CD4-positive, alpha-beta T cell treated with Interleukin-6 at 100 ng/mL for 8 hours (primary cell): ENCODE measurements around the gene BRD4.
A peak's percentile ranks its signal among the peaks of the same experiment; 100 is the strongest.

ENCODE experiments used
- DNase-seq: peaks from one replicate; pipeline ENCODE4 v3.0.0-alpha.2; 2020; ENCODE audit warnings: mixed read lengths, low spot score

Gene BRD4

GRCh38 chr19:15265214-15265849 lies 67.0 kb downstream of the BRD4 start:
- no peak for DNase-seq

- no peak for DNase-seq
These were observed 67.5 kb downstream of the BRD4 start for GRCh38 chr19:15264933-15265206.

GRCh38 chr19:15264061-15264932 lies 68.0 kb downstream of the BRD4 start:
- DNase-seq = peak; percentile 54

DNA sequence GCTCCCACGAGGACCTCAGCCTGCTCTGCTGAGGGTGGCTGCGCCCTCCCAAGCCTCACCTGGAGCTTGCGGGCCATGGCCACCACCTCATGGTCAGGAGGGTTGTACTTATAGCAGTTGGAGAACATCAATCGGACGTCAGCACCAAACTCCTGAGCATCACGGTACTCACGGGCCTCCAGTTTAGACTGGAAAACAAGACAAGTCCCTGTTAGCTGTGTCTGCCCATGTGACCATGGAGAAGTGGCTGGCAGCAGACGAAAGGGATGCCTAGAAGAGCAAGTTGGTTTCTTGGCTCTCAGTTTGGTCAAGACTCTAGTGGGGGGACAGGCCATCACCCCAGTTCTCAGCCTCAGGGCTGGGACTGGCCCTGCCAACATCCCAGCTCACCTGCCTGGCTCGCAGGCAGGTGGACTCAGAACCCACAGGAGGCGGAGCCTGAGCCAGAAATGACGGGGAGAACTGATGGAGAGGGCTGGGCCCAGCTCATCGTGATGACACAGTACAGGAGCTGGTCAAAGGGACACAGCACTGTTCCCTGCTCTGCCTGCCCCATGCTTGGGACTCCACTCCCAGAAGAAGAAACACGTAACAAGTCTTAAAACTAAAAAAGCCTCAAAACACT lies 68.9 kb downstream of the BRD4 start:
- DNase-seq = no peak

GRCh38 chr19:15262011-15262410 lies 70.3 kb downstream of the BRD4 start:
- no peak for DNase-seq

DNA sequence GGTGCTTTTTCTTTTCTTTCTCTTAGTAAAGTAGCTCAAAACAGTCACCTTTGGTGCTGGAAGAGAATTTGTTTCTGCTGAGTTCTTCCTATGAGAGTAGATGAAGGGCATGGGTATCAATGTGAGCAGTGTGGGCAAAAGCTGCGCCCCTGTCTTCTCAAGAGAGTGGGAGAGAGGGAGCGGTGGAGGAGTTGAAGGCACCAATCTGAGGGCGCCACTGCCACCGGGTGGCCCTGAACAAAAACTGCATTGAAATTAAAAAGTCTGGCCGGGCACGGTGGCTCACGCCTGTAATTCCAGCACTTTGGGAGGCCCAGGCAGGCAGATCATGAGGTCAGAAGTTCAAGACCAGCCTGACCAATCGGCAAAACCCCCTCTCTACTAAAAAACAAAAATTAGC lies 71.4 kb downstream of the BRD4 start:
- DNase-seq = no peak

DNA sequence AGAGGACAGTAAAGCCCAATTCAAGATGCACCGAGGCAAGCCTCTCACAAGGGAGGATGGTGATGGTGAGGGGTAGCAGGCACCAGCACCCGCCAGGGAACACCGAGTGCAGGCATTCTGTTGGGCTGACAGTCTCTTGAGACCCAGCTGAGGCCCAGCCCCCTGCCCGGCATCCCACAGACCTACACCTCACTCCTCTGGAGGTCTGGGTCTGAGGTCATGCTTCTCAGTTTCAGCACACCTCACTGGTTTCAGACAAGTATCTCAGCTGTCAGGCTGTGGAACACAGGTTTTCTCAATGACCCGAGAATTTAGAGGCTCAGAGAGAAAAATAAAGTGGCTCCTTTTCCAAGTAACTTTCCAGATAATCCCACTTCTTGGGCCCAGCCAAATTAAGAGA lies 72.4 kb downstream of the BRD4 start:
- DNase-seq = no peak

DNA sequence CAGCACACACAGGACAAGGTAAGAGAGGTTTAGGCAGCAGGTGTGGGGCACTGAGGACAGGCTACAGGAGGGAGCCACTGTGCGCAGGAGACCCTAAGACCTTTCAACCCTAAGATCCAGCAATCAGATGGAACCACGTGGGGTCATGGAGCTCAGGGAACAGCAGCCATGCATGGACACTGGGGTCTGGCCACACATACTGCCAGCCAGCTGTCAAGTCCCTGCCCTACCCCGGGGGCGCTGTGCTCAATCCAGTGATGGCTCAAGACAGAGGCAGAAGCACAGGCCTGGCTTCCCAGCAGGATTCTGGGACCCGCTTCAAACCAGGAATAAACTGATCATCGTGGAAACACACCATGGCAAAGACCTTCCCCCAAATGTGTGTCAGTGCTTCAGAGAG lies 74.6 kb downstream of the BRD4 start:
- DNase-seq = no peak

- no peak for DNase-seq
These were observed 75.5 kb downstream of the BRD4 start for GRCh38 chr19:15256708-15257331.

- no peak for DNase-seq
These were observed 76.9 kb downstream of the BRD4 start for GRCh38 chr19:15255359-15255990.

DNA sequence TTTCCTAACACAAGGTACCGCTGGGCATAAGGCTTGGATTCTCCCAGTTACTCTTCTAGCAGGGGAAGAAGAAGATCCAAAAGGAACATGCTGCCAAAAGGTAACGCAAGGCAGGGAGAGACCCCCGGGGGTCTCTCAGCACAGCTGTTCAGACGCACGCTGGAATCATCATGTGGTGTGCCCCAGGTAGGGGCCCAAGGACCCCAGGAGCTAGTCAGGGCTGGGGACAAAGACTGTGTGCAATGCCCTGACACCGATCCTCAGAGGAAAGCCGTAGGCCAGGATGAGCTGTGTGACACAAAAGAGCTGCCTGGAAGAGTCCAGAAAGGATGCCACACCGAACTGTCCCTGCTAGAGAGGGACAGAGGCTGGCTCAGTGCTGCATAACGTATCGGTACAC lies 77.8 kb downstream of the BRD4 start:
- DNase-seq = no peak

DNA sequence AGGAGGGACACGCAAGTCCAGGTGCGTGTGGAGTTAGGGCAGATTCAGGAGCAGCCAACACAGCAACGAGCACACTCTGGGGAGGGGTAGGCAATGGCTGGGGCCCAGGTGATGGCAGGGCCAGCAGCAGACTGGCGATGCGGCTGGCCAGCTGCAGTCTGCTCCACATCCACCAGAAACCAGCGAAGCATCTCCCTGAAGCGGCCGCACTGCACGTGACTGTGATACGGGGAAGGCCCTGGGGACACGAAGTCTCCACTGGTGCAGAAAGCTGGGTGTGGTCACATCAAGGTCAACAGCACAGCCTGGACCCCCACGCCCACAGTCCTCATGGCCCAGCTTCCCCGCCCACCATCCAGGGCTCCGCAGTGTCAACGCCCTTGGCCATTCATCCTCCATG lies 78.8 kb downstream of the BRD4 start:
- no peak for DNase-seq

DNA sequence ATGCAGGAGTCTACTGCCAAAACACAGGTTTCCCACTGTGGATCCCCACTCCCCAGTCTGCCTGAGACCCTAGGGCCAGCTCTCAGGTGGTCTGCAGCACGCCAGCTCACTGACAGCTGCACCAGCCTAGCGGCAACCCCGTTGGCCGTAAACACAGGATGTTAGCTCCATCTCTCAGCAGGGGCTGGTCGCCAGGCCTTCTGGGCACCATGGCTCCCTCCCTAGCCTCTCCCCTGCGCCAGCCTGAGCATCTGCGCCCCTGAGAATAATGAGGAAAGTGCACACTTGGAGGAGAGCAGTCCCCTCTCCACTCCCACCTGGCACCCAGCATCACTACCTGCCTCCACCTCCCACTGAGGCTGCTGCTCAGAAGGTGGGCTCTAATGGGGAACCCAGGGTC lies 79.3 kb downstream of the BRD4 start:
- DNase-seq = no peak

GRCh38 chr19:15252398-15253018 lies 79.8 kb downstream of the BRD4 start:
- DNase-seq = no peak

GRCh38 chr19:15251749-15252397 lies 80.5 kb downstream of the BRD4 start:
- no peak for DNase-seq

- DNase-seq = no peak
These were observed 81.2 kb downstream of the BRD4 start for GRCh38 chr19:15251010-15251748.

GRCh38 chr19:15250640-15250993 lies 81.7 kb downstream of the BRD4 start:
- DNase-seq = no peak

DNA sequence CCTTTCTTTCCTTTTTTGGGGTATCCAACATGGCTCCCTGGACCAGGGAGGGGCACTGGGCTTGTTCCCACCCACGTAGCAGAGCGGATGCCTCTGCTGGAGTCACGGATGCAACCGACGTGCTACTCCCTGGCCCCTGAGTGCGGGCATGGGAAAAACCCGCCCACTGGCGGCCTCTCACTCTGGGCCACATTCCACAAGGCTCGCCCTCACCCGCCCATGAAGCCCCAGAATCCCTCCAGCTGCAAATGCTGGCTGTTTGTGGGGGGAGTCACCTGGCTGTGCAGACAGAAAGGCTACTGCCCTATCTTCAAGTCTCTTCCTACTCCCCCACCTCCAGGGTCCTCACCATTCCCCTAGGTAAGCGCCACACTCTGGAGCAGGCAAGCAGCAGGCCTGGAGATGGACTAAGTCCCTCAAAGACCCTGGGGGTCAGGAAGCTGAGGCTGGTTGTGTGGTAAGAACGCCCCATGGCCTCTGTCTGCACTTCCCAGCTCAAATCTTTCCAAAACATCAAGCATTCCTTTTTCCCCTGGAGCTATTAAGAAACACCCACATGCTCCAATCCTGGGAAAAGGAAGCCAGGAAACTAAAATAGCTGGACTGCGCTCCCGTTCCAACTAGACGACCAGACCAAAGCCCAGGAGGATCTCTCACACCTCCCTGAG lies 82.2 kb downstream of the BRD4 start:
- DNase-seq = no peak

GRCh38 chr19:15249528-15249874 lies 82.8 kb downstream of the BRD4 start:
- no peak for DNase-seq
